ENCODE measurements around the gene NAA80.

DNA sequence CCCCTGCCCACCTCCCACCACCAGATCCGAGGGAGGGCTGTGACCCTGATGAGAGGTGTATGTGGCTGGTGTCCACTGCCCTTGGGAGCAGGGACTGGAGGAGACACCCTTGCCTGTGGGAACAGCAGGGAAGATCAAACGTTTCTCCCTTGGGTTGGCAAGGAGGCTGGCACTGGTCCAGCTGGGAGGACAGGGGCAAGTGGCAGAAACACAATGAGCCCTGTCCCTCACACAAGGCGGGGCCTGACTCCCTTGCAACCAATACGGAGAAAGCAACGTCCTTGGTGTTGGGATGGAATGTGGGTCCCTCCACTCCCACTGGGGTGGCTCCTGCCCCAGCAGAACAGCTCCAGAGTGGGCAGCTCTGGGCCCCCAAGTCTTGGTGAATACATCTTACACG is 18.1 kb upstream of the NAA80 start:
- no peak for TF ChIP-seq BHLHE40 (IDR thresholded peaks at IDR 0.05; ENCODE audit: borderline replicate concordance)
- no peak for TF ChIP-seq ARNT (IDR thresholded peaks at IDR 0.05)
- TF ChIP-seq HDGF (IDR thresholded peaks at IDR 0.05; ENCODE audit: borderline replicate concordance) = no peak
